Renal pelvis (tissue), 4 donors: ENCODE results near the gene RFTN1. TPM values are rescaled to one million over a fixed set of nuclear protein-coding genes. Genes with fewer than 3 reads are reported as not detected.

Source experiments
- DNase-seq: peaks from one replicate; pipeline ENCODE4 v3.0.0-alpha.2; 2013
- polyA plus RNA-seq, 3 donors: library from polyadenylated mRNA; unstranded; fragments of 120-200 nt; gene quantifications; one replicate each; pipeline ENCODE4 v1.2.1, GENCODE V29; 2013; ENCODE audit not compliant: insufficient read length in 3 of 3

The RFTN1 gene
- polyA plus RNA-seq, 3 donors: 25.1 to 32.5 (median 31.6) TPM

- DNase-seq: no peak
Measured at GRCh38 chr3:16509721-16510619, 3.5 kb downstream of the RFTN1 start.

DNA sequence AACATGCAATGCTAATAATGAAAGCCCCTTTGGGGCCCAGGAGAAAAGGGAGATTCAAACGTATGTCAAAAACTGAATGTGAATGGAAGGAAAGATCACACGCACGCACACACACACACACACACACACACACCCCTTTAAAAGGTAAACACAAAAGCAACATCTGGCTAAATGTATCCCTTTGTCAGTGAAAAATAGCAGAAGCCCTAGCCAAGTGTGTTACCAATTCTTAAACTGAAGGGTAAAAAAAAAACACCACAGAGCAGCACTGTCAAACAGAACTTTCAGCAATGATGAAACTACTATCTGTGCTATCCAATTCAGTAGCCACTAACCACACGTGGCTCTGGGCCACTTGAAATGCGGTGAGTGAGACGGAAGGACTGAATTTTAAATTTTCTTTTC lies 4.9 kb downstream of the RFTN1 start:
- no peak for DNase-seq

GRCh38 chr3:16508243-16508578 lies 5.3 kb downstream of the RFTN1 start:
- DNase-seq: no peak

GRCh38 chr3:16507578-16508242 lies 5.8 kb downstream of the RFTN1 start:
- no peak for DNase-seq

DNA sequence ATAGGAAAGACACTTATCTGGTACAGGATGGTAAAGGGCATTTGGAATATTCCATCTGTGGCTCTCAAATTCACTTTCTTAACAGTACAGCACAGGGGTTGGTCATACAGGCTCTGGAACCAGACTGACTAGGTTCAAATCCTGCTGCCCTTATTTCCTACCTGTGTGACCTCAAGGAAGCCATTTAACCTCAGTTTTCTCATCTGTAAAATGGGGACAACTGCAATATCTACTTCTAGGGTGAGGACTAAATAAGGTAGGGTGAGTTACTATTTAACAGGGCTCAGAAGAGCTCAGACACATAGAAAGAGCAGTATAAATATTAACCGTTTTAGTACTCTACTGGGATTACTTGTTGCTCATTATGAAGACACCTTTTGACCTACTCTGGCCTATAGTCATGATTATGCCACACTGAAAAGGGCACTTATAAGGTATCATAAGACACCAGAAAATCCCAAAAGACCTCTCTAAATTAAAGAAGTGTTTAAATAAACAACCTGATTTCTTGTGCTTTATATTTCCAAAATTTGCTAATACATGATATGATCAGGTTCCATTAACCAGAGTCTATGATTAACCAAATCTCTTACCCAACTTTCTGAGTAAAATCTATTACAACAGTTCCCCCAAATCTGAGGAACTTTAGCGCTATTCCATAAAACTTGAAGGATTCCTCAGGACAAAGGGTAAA lies 6.5 kb downstream of the RFTN1 start:
- no peak for DNase-seq

DNA sequence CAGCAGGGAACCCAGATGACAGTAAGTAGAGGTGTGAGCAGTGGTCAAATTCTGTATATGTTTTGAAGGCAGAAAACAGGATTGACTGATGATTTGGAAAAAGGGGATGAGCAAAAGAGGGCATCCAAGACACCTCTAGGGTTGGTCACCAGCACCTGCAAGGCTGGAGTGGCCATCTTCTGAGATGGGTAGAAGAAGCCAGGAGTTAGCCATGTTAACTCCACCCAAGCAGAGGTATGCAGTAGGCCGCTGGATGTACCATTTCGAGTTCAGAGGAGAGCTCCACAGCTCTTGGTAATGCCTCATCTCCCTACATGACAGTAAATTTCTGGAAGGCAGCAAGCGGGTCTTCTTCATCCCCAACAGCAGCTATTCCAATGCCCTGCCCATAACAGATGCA lies 7.0 kb downstream of the RFTN1 start:
- no peak for DNase-seq

DNA sequence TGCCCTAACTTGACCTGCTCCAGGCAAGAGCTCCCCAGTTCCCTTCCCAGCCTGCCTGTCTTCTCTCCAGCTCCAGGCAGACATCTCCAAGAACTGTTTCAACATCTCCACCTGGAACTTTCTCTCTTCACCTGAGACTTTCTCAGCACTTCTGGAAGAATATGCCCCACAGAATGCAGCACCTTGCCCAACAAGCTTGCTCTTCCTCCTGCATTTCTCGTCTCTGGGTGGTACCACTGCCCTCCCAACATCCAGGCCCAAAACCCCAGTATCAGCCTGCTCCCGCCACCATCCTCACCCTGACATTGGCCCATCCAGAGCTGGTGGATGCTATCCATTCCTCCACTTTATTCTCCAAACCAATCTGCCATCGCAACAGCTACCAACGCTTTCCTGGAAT lies 8.8 kb downstream of the RFTN1 start:
- no peak for DNase-seq

- DNase-seq: no peak
Measured at GRCh38 chr3:16504242-16504641, 9.3 kb downstream of the RFTN1 start.

- DNase-seq: no peak
Measured at GRCh38 chr3:16503191-16503776, 10.2 kb downstream of the RFTN1 start.

GRCh38 chr3:16502347-16502908 lies 11.1 kb downstream of the RFTN1 start:
- DNase-seq: no peak

DNA sequence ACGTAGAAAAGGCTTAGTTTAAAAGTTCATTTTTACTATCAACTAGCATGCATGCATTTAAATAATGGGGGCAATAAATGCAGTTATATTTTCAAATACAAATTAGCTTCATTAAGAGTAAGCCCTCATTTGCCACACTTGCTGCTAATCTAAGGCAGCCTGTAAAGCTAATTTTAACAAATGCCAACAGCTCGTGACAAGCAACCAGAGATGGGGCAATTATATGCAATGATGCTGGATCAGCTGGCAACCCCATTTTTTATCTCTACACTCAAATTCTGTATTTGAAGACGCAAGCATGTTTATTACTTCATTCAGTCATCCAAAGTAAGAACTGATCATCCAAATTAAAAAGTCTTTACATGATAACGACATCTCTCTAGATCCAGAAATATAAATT lies 12.1 kb downstream of the RFTN1 start:
- DNase-seq: no peak

GRCh38 chr3:16500911-16501310 lies 12.6 kb downstream of the RFTN1 start:
- no peak for DNase-seq

GRCh38 chr3:16500093-16500492 lies 13.4 kb downstream of the RFTN1 start:
- DNase-seq: no peak

- no peak for DNase-seq
Measured at GRCh38 chr3:16499351-16499750, 14.1 kb downstream of the RFTN1 start.

DNA sequence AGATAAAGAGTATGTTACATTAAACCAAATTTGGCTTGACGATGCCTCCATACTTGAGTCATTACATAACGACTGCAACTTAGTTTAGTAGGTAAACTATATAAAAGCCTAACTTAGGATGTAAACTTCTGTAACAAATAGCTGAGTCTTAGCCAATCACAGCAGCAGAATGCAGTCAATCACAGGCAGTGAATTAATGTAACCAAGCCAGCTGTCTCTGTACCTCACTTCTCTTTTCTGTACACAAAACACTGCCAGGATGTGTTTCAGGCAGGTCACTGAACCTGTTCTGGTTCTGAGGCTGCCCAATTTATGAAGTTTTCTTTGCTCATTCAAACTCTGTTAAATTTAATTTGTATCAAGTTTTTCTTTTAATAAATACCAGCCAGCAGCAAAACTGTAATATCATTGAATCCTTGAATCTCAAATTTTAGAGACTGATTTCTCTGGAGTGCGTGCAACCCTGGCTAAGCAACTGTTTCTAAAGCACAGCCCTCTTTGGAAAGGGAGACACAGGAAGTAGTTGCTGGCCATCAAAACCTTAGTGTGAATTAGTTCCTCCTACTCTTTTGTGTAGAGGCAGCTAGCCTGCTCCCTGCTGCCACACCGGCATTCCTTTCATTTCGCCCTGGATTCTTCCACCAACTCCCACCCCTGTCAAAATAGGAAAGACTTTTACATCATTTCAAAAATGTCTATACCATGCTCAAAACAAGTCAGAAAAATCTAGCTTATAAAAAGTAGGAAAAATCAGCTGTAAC lies 15.2 kb downstream of the RFTN1 start:
- no peak for DNase-seq

DNA sequence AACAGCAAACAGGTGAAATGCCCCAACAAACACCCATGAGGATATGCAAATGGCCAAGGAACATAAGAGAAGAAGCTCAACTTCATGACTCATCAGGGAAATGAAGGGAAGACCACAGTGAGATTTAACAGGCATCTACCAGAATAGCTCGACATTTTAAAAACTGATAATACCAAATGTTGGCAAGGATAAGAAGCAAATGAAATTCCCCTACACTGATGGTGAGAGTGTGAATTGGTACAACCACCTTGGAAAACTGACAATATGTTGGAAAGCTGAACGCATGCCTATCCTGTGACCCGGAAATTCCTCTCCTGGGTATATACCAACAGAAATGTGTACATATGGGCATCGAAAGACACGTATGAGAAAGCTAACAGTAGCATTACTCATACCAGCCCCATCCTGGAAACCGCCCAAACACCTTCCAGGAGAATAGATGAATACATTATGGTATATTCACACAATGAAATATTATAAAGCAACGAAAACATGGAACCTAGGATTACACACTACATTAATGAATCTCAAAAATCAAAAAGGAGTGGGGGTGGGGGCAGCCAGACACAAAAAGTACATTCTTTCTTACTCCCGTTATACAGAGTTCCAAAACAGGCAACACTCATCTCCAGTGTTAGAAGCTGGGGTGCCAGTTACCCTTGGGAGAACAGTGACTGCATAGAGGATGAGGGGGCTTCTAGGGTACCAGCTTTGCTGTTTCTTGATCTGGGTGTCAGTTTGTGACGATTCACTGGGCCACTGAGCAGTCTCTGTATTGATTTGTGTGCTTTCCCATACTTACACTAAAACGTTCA lies 16.9 kb downstream of the RFTN1 start:
- no peak for DNase-seq

GRCh38 chr3:16496008-16496407 lies 17.5 kb downstream of the RFTN1 start:
- DNase-seq: no peak

DNA sequence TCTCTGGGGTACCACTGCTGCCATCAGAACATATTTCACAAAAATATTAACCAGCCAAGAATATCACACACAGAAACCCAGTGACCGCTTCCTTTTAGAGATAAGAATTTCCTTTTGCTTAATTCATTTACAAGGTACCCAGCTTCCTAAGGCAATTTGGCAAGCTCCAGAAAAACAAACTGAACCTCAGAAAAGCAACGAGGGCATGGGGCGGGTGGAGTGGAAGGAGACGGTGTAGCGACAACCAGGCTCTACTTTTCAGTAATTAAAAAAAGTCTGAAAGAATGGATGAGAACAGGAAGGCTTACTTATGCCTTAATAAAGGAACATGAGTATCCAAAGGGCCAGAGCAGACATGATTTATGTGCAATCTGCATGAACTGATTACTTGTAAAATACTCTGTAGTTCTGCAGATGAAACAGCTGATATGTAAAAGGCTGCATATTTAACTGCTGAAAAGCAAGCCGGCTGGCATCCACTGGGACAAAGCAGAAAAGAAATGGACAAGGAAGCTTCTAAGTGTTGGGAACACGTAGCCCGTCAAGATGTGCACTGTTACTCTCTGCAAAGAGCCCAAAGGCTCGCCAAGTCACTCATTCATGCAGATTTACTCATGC lies 18.6 kb downstream of the RFTN1 start:
- DNase-seq: no peak

GRCh38 chr3:16494094-16494493 lies 19.4 kb downstream of the RFTN1 start:
- no peak for DNase-seq

DNA sequence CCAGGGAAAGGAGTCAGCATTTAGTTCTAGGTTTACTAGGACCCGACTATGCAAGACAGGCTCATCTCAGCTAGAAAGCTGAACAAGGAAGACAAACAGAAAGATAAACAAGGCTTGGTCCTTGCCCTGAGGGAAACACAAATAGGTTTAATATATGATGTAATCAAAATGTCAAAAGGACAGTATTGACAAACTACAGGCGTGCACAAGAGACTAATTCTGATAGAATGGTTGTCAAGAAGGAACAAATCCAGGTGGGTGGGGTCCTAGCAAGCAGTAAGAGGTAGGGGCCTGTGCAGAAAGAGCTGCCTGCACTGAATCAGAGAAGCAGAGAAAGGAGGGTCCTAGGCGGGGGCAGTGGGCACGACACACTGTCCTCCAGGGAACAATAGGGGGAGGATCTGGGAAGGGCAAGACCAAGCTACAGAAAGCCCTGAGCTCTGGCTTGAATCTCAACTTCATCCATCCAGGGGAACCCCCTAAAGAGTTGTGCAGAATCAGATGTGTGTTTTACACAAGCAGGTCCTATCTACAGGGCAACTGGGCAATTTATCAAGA lies 23.4 kb downstream of the RFTN1 start:
- no peak for DNase-seq
